Coronary artery (tissue), 2 donors: Measurements from ENCODE around the gene MITF.

Source experiments
- DNase-seq: peaks from one replicate; pipeline ENCODE4 v3.0.0-alpha.2; 2017; ENCODE audit warnings: low spot score
- H3K27ac ChIP-seq, 2 donors: fragments of 200-600 bp; sonication (generic); one replicate each; pipeline ENCODE4 v1.5.1; 2016 to 2019
- H3K4me3 ChIP-seq: fragments of 200-600 bp; sonication (generic); 2 replicates; pipeline ENCODE4 v1.5.1; 2016; ENCODE audit warnings: mild to moderate bottlenecking, moderate library complexity
- TF ChIP-seq, protein P1 (sequence below): fragments of 200-600 bp; sonication (generic); IDR thresholded peaks from one replicate; pipeline ENCODE4 v1.5.1; 2019; ENCODE audit warnings: antibody characterized with exemption

MITF gene

DNA sequence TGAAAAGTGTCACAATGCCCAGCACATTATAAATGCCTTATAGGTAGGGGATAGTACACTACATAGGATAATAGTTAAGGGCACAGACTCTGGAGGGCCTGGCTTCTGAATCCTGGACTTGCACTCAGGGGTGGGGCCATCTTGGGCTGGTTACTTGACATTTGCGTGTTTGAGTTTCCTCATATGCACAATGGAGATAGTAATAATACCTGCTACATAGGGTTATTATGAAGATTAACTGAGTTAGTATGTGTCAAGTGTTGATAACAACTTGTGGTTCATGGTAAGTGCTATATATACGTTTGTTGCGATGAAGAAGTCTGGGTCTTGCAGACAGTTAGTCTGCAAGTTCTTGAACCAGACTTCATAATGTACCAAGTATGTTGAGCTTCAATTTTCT, 37.0 kb downstream of the MITF start:
- H3K27ac ChIP-seq: no peak overlapping the region
- TF ChIP-seq, protein P1, sequence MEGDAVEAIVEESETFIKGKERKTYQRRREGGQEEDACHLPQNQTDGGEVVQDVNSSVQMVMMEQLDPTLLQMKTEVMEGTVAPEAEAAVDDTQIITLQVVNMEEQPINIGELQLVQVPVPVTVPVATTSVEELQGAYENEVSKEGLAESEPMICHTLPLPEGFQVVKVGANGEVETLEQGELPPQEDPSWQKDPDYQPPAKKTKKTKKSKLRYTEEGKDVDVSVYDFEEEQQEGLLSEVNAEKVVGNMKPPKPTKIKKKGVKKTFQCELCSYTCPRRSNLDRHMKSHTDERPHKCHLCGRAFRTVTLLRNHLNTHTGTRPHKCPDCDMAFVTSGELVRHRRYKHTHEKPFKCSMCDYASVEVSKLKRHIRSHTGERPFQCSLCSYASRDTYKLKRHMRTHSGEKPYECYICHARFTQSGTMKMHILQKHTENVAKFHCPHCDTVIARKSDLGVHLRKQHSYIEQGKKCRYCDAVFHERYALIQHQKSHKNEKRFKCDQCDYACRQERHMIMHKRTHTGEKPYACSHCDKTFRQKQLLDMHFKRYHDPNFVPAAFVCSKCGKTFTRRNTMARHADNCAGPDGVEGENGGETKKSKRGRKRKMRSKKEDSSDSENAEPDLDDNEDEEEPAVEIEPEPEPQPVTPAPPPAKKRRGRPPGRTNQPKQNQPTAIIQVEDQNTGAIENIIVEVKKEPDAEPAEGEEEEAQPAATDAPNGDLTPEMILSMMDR: no peak

GRCh38 chr3:69776920-69777581, 37.8 kb downstream of the MITF start:
- H3K27ac ChIP-seq: no peak overlapping the region
- no peak for DNase-seq
- TF ChIP-seq, protein P1: no peak
- no peak overlapping the region for H3K4me3 ChIP-seq

More for the DNA sequence above, 37.0 kb downstream of the MITF start:
- DNase-seq: no peak
- no peak overlapping the region for H3K4me3 ChIP-seq

GRCh38 chr3:69777582-69777967, 38.3 kb downstream of the MITF start:
- TF ChIP-seq, protein P1: no peak
- no peak overlapping the region for H3K4me3 ChIP-seq
- DNase-seq: no peak
- H3K27ac ChIP-seq: no peak overlapping the region

DNA sequence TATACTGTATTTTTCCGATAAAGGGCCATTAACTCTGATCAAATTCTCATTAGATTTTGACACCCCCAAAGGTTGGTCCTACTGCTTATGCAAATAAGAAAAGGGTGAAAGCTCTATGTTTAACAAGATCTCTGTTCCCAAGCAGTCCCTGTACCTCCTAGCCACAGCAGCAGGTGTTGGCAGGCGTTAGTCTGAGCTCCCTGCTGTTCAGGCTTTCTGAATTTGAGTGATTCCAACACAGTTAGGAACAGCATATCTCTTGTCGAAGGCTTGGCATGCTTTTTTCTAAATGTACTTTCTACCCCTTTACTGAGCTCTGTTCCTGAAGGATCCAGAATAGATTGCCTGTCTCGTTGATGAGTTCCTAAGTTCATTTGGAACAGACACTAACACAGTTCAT, 42.3 kb downstream of the MITF start:
- no peak for DNase-seq
- TF ChIP-seq, protein P1: no peak
- Histone ChIP-seq H3K4me3 (no peak overlapping the region), H3K27ac (no peak overlapping the region)

DNA sequence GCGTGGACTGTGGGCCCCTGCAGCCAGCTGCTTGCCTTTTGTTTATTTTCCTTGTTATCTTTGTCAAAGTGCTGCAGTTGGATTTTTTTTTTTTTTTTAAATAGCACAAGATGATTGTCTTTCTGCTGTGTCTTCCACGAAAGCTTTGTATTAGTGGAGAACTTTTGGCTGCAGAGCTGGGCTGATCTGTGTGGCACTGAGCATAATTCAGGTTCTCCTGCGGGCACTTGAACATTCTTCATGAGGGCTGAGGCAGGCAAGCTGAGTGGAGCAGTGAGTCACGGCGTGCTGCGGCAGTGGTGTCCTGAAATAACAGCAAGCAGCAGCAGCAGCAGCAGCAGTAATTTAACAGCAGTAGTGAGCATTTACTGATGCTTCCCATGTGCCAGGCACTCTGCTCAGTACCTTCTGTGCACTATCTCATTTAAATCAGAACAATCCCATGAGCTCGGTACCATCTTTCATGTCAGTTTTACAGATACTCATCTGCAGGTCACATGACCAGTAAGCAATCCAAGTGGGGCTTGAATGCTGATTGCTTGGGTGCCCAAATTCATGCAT, 45.8 kb downstream of the MITF start:
- DNase-seq: peak; percentile 76
- H3K27ac ChIP-seq: peak overlapping the region in 1 of 2 donors; percentile 46
- H3K4me3 ChIP-seq: no peak overlapping the region
- TF ChIP-seq, protein P1: no peak

- no peak for DNase-seq
- Histone ChIP-seq H3K4me3 (no peak overlapping the region), H3K27ac (no peak overlapping the region)
- TF ChIP-seq, protein P1: no peak
Observed at GRCh38 chr3:69785769-69786320, 46.6 kb downstream of the MITF start.

DNA sequence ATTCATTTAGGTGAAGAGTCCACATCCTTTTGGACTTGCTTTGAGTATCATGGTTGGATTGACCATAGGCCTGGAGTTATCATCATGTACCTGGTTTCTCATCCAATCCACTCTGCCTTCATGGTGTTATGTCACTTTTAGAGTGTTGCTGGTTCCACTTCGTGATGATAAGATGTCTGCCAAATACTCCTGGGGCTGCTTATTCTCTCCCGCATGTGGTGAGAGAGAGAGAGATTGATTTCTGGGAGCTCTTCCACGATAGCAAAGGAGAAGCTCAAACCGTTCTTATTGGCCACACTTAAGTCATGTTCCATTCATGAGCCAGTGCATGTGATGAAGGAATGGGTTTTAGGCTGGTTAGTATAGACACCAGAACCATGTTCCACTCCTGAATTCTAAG, 47.6 kb downstream of the MITF start:
- no peak for DNase-seq
- H3K27ac ChIP-seq: peak overlapping the region in 1 of 2 donors; percentile 13
- no peak overlapping the region for H3K4me3 ChIP-seq
- TF ChIP-seq, protein P1: no peak
